Omental fat pad (tissue), 4 donors: Measurements from ENCODE around the gene CCDC159. TPM values are rescaled to one million over a fixed set of nuclear protein-coding genes. Genes with fewer than 3 reads are reported as not detected.
A peak's percentile ranks its signal among the peaks of the same experiment; 100 is the strongest.

Experiments used
- ATAC-seq: fragments of 150-250 bp; one replicate; pipeline ENCODE4 v1.9.1; 2016; ENCODE audit warnings: mild to moderate bottlenecking, moderate library complexity; ENCODE audit not compliant: low FRiP score
- DNase-seq: peaks from one replicate; pipeline ENCODE4 v3.0.0-alpha.2; 2019; ENCODE audit warnings: low spot score
- CTCF ChIP-seq, 3 donors: fragments of 450-650 bp; IDR thresholded peaks; one replicate each; pipeline ENCODE4 v1.5.1; 2016 to 2017; ENCODE audit warnings: antibody characterized with exemption in 3 of 3, mild to moderate bottlenecking in 3 of 3, moderate library complexity in 2 of 3
- total RNA-seq, 4 donors: library from RNA; depleted of rRNA; stranded (reverse); fragments of >200 nt; gene quantifications; one replicate each; pipeline ENCODE4 v1.1.0, GENCODE V29; 2016

The CCDC159 gene
- total RNA-seq, 4 donors from 2014 or later = 12.0 to 22.4 (median 16.6) TPM

GRCh38 chr19:11383706-11384048 lies 37.4 kb downstream of the CCDC159 start:
- peak; percentile 2 for ATAC-seq
- DNase-seq = no peak
- no peak for TF ChIP-seq CTCF (IDR thresholded peaks at IDR 0.05)

- no peak for TF ChIP-seq CTCF (IDR thresholded peaks at IDR 0.05)
- no peak for ATAC-seq
- DNase-seq = no peak
Measured at GRCh38 chr19:11384778-11385129, 38.4 kb downstream of the CCDC159 start.

- TF ChIP-seq CTCF (IDR thresholded peaks at IDR 0.05) = no peak
- ATAC-seq (no peak), DNase-seq (no peak)
Measured at GRCh38 chr19:11387162-11388034, 41.1 kb downstream of the CCDC159 start.

- ATAC-seq = no peak
- DNase-seq = no peak
- no peak for TF ChIP-seq CTCF (IDR thresholded peaks at IDR 0.05)
Measured at GRCh38 chr19:11390359-11390758, 44.0 kb downstream of the CCDC159 start.

GRCh38 chr19:11390933-11391680 lies 44.8 kb downstream of the CCDC159 start:
- ATAC-seq (no peak), DNase-seq (no peak)
- no peak for TF ChIP-seq CTCF (IDR thresholded peaks at IDR 0.05)

GRCh38 chr19:11397089-11397610 lies 50.8 kb downstream of the CCDC159 start:
- DNase-seq (no peak), ATAC-seq (no peak)
- no peak for TF ChIP-seq CTCF (IDR thresholded peaks at IDR 0.05)
